ENCODE results near the gene ADCK1. TPM values are rescaled to one million over a fixed set of nuclear protein-coding genes. Genes with fewer than 3 reads are reported as not detected.

The ADCK1 gene
- total RNA-seq, 4 donors from 2014 or later = 3.8 to 11.1 (median 6.8) TPM

DNA sequence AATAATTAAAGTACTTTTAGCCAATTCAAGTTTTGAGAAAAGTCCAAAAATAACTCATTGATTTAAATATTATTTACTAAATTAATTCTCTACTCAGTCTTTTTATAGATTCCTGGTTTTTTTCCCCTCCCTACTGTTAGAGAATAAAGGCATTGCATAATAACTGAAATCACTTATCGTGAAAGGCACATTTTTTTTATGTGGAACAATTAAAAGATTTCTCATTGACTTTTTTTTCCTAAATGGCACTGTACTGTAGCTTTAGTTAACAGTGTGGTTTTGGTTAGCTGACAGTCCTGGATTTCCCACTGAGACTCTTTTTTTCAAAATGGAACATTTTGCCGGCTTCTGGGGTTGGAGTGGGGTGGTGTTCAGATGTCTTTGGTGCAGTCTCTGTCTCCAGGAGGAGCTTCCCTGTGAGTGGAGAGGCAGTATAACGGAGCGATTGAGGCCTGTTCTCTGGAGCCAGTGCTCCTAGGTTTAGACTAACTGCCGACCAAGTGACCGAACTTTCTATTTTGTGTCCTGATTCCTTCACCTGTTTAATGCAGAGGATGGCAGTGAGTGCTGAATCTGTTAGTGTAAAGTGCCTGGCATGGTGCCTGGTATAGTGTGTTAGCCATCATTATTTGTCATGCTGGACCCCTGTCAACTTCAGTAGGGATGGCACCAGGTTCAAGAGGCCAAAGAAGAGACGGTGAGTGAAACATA, 117.7 kb downstream of the ADCK1 start:
- no peak for ATAC-seq
- no peaks in the 10 kb centered on the region for H3K27me3 ChIP-seq
- no peaks in the 10 kb centered on the region for H3K9me3 ChIP-seq
- no peaks in the 10 kb centered on the region for H3K4me1 ChIP-seq
- no peak overlapping the region for H3K27ac ChIP-seq
- no peak overlapping the region for H3K4me3 ChIP-seq
- 30 to 47% methylated on average over 2 to 5 of the region's 7 CpGs for WGBS, 2 donors (ENCODE audit: low coverage in 1 of 2)
- TF ChIP-seq CTCF (IDR thresholded peaks at IDR 0.05) (no peak), POLR2A (IDR thresholded peaks at IDR 0.05) (no peak), EP300 (IDR thresholded peaks at IDR 0.05) (no peak), POLR2AphosphoS5 (IDR thresholded peaks at IDR 0.05) (no peak)
- peaks cover 0 to 15% of the 10 kb centered on the region in 2 donors for H3K36me3 ChIP-seq

DNA sequence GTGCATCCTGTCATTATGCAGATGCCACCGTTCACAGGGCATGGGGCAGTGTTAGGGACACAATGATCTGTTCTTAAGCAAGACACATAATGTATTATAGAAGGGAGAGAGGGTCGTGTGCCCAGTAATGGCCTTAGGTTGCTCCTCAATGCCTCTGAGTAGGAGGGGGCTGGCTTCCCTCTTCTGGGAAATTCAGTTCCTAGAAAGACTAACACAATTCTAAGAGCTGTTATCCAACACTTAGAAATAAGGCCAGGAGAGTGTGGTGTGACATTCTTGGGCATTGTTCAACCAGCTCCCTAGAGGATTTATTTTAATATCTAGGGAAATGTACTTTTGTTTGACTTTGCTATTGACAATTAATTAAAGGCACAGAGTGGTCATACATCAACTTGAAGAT, 118.5 kb downstream of the ADCK1 start:
- Histone ChIP-seq H3K27me3 (no peaks in the 10 kb centered on the region), H3K4me1 (no peaks in the 10 kb centered on the region), H3K4me3 (no peak overlapping the region), H3K9me3 (no peaks in the 10 kb centered on the region), H3K27ac (no peak overlapping the region), H3K36me3 (peaks cover 0 to 10% of the 10 kb centered on the region in 2 donors)
- TF ChIP-seq EP300 (IDR thresholded peaks at IDR 0.05) = no peak
- TF ChIP-seq POLR2AphosphoS5 (IDR thresholded peaks at IDR 0.05) = no peak
- no peak for TF ChIP-seq CTCF (IDR thresholded peaks at IDR 0.05)
- TF ChIP-seq POLR2A (IDR thresholded peaks at IDR 0.05) = no peak
- WGBS, 2 donors (ENCODE audit: low coverage in 1 of 2) = 56 to 67% methylated on average over 1 to 2 of the region's 2 CpGs
- ATAC-seq = no peak

GRCh38 chr14:77920312-77920711, 120.4 kb downstream of the ADCK1 start:
- H3K4me1 ChIP-seq = no peaks in the 10 kb centered on the region
- WGBS, 2 donors (ENCODE audit: low coverage in 1 of 2) = 95 to 96% methylated on average over 5 of the region's 5 CpGs
- H3K27ac ChIP-seq = no peak overlapping the region
- no peak overlapping the region for H3K4me3 ChIP-seq
- TF ChIP-seq POLR2A (IDR thresholded peaks at IDR 0.05) (no peak), CTCF (IDR thresholded peaks at IDR 0.05) (no peak), POLR2AphosphoS5 (IDR thresholded peaks at IDR 0.05) (no peak), EP300 (IDR thresholded peaks at IDR 0.05) (no peak)
- no peaks in the 10 kb centered on the region for H3K27me3 ChIP-seq
- ATAC-seq = no peak
- H3K9me3 ChIP-seq = no peaks in the 10 kb centered on the region
- H3K36me3 ChIP-seq = peaks cover 0 to 17% of the 10 kb centered on the region in 2 donors

- no peaks in the 10 kb centered on the region for H3K27me3 ChIP-seq
- H3K27ac ChIP-seq = no peak overlapping the region
- ATAC-seq = no peak
- no peak overlapping the region for H3K4me3 ChIP-seq
- no peak for TF ChIP-seq EP300 (IDR thresholded peaks at IDR 0.05)
- no peak for TF ChIP-seq POLR2A (IDR thresholded peaks at IDR 0.05)
- TF ChIP-seq POLR2AphosphoS5 (IDR thresholded peaks at IDR 0.05) = no peak
- TF ChIP-seq CTCF (IDR thresholded peaks at IDR 0.05) = no peak
- H3K4me1 ChIP-seq = no peaks in the 10 kb centered on the region
- peaks cover 0 to 32% of the 10 kb centered on the region in 2 donors for H3K36me3 ChIP-seq
- H3K9me3 ChIP-seq = no peaks in the 10 kb centered on the region
- WGBS, 2 donors (ENCODE audit: low coverage in 1 of 2) = 89% methylated on average over 1 of the region's 2 CpGs; no CpG with 5 or more reads in 1 of the 2 donors
These were observed 121.9 kb downstream of the ADCK1 start for GRCh38 chr14:77921818-77922217.
